HCT116 (cell line): Measurements from ENCODE around the gene ANXA10. TPM values are rescaled to one million over a fixed set of nuclear protein-coding genes. Genes with fewer than 3 reads are reported as not detected.

Source experiments
- ATAC-seq: fragments of 200-7000 bp; cut with Tn5 transposase; 2 replicates; pipeline ENCODE4 v1.9.1; 2020; ENCODE audit warnings: mild to moderate bottlenecking, moderate library complexity
- BruUV-seq: library from RNA; stranded (reverse); fragments of 400-500 nt; replicated peaks from 2 replicates; lab custom pipeline; 2021; lab: Mats Ljungman, UMichigan
- CTCF ChIA-PET: fragments of 300-600 bp; sonication (Branson Sonifier 250); formaldehyde crosslinking; loops from one replicate; lab custom pipeline; 2021; ENCODE audit warnings: antibody characterized with exemption; lab: Charles Lee
- POLR2A ChIA-PET: fragments of 300-600, 350-600 bp; sonication (Branson Sonifier 250); formaldehyde crosslinking; loops from one replicate; lab custom pipeline; 2021; ENCODE audit warnings: antibody characterized with exemption; lab: Charles Lee
- RAD21 ChIA-PET, 2 experiments: fragments of 300-600 bp; sonication (Branson Sonifier 250); formaldehyde crosslinking; loops; one replicate each; lab custom pipeline; 2023; ENCODE audit warnings: low total read pairs in 2 of 2; ENCODE audit not compliant: uncharacterized antibody in 2 of 2, unreplicated experiment in 2 of 2, low non-redundant PET in 1 of 2; lab: Charles Lee
- DNase-seq: peaks from one replicate; pipeline ENCODE4 v3.0.0-alpha.2; 2010; ENCODE audit warnings: low read depth, low spot score
- H2AFZ ChIP-seq: fragments of 200-600 bp; shearing (Covaris generic), sonication (generic); 2 replicates; pipeline ENCODE4 v1.6.1; 2017; ENCODE audit warnings: low read depth, mixed run types, mixed read lengths, antibody characterized with exemption, low read length; ENCODE audit not compliant: poor library complexity, severe bottlenecking
- H3K27ac ChIP-seq: 2 replicates; pipeline ENCODE4 v1.5.1; 2012; ENCODE audit warnings: low read depth, low read length
- H3K27me3 ChIP-seq: fragments of 200-600 bp; sonication (generic); 2 replicates; pipeline ENCODE4 v1.6.1; 2016; ENCODE audit warnings: mixed run types, low read length, mixed read lengths; ENCODE audit not compliant: insufficient read depth
- H3K36me3 ChIP-seq, 2 experiments: fragments of 200-500 bp in 1 of 2; fragments of 200-600 bp in 1 of 2; sonication (Bioruptor generic) in 1 of 2; sonication (generic) in 1 of 2; 2 replicates each; pipeline versions ENCODE4 v1.5.1 to v1.6.1; 2014 to 2016; ENCODE audit warnings: low read length in 2 of 2, inconsistent platforms in 1 of 2, mixed read lengths in 1 of 2, mixed run types in 1 of 2; ENCODE audit not compliant: insufficient read depth in 2 of 2, control insufficient read depth in 1 of 2
- H3K4me1 ChIP-seq, 2 experiments: fragments of 200-600 bp in 1 of 2; sonication (generic) in 1 of 2; 2 replicates each; pipeline versions ENCODE4 v1.5.1 to v1.6.1; 2012 to 2017; ENCODE audit warnings: low read length in 2 of 2, inconsistent platforms in 1 of 2, mild to moderate bottlenecking in 1 of 2, mixed read lengths in 1 of 2, mixed run types in 1 of 2, moderate library complexity in 1 of 2; ENCODE audit not compliant: insufficient read depth in 2 of 2, control insufficient read depth in 1 of 2
- H3K4me2 ChIP-seq: fragments of 200-600 bp; sonication (generic); 2 replicates; pipeline ENCODE4 v1.6.1; 2017; ENCODE audit warnings: mixed run types, low read length, mixed read lengths
- H3K4me3 ChIP-seq, 2 experiments: fragments of 200-600 bp in 1 of 2; sonication (generic) in 1 of 2; replicated peaks in 1 of 2; 2 replicates each; pipeline ENCODE4 v1.5.1; 2011 to 2016; ENCODE audit warnings: low read length in 2 of 2, control low read depth in 1 of 2, low read depth in 1 of 2, mild to moderate bottlenecking in 1 of 2, mixed read lengths in 1 of 2, mixed run types in 1 of 2
- H3K79me2 ChIP-seq: fragments of 200-600 bp; sonication (generic); 2 replicates; pipeline ENCODE4 v1.6.1; 2017; ENCODE audit warnings: mild to moderate bottlenecking, mixed run types, low read length, moderate library complexity, mixed read lengths; ENCODE audit not compliant: insufficient read depth
- H3K9ac ChIP-seq: fragments of 200-600 bp; sonication (generic); 2 replicates; pipeline ENCODE4 v1.6.1; 2016; ENCODE audit warnings: low read length, mixed read lengths
- H3K9me2 ChIP-seq: fragments of 200-600 bp; sonication (generic), shearing (Covaris generic); 2 replicates; pipeline ENCODE4 v1.6.1; 2017; ENCODE audit warnings: mixed run types, mild to moderate bottlenecking, moderate library complexity; ENCODE audit not compliant: insufficient read depth
- H3K9me3 ChIP-seq, 2 experiments: fragments of 200-500 bp in 1 of 2; fragments of 200-600 bp in 1 of 2; sonication (Bioruptor generic) in 1 of 2; sonication (generic) in 1 of 2; 2 replicates each; pipeline ENCODE4 v1.6.1; 2014 to 2017; ENCODE audit warnings: low read length in 2 of 2, mixed read lengths in 2 of 2, inconsistent platforms in 1 of 2, low read depth in 1 of 2, mild to moderate bottlenecking in 1 of 2, mixed run types in 1 of 2, moderate library complexity in 1 of 2; ENCODE audit not compliant: control insufficient read depth in 1 of 2, insufficient read depth in 1 of 2
- H4K20me1 ChIP-seq: fragments of 200-600 bp; sonication (generic), shearing (Covaris generic); 2 replicates; pipeline ENCODE4 v1.6.1; 2017; ENCODE audit warnings: mixed run types, mild to moderate bottlenecking, moderate library complexity; ENCODE audit not compliant: insufficient read depth
- ATF3 ChIP-seq: IDR thresholded peaks from 2 replicates; pipeline ENCODE4 v1.6.1; 2012
- CBX3 ChIP-seq: IDR thresholded peaks from 2 replicates; pipeline ENCODE4 v1.6.1; 2012; ENCODE audit warnings: low read depth
- CTCF ChIP-seq, 3 experiments: fragments of 200-600 bp in 1 of 3; sonication (generic) in 1 of 3; IDR thresholded peaks in 2 of 3; conservative IDR thresholded peaks in 1 of 3; 2 replicates each; pipeline ENCODE4 v1.5.1; 2012 to 2017; ENCODE audit warnings: low read depth in 2 of 3, low read length in 2 of 3, antibody characterized with exemption in 1 of 3, borderline replicate concordance in 1 of 3, control low read depth in 1 of 3, mild to moderate bottlenecking in 1 of 3, mixed read lengths in 1 of 3, mixed run types in 1 of 3, moderate library complexity in 1 of 3; ENCODE audit not compliant: insufficient read depth in 1 of 3
- EGR1 ChIP-seq: IDR thresholded peaks from 2 replicates; pipeline ENCODE4 v1.6.1; 2012; ENCODE audit warnings: low read depth
- EZH2 ChIP-seq: fragments of 200-600 bp; sonication (generic); IDR thresholded peaks from 2 replicates; pipeline ENCODE4 v1.6.1; 2017; ENCODE audit warnings: antibody characterized with exemption, mixed run types
- EZH2phosphoT487 ChIP-seq: fragments of 200-600 bp; IDR thresholded peaks from 2 replicates; pipeline ENCODE4 v1.6.1; 2018; ENCODE audit warnings: antibody characterized with exemption, borderline replicate concordance
- FOSL1 ChIP-seq: IDR thresholded peaks from 2 replicates; pipeline ENCODE4 v1.6.1; 2012; ENCODE audit warnings: low read depth
- JUND ChIP-seq: IDR thresholded peaks from 2 replicates; pipeline ENCODE4 v1.6.1; 2012
- MAX ChIP-seq: IDR thresholded peaks from 2 replicates; pipeline ENCODE4 v1.6.1; 2012
- RAD21 ChIP-seq: IDR thresholded peaks from 2 replicates; pipeline ENCODE4 v1.6.1; 2012; ENCODE audit warnings: low read depth, mild to moderate bottlenecking
- SIN3A ChIP-seq: IDR thresholded peaks from 2 replicates; pipeline ENCODE4 v1.6.1; 2012; ENCODE audit warnings: low read depth
- SP1 ChIP-seq: IDR thresholded peaks from 2 replicates; pipeline ENCODE4 v1.6.1; 2012; ENCODE audit warnings: low read depth
- TCF7L2 ChIP-seq: IDR thresholded peaks from 2 replicates; pipeline ENCODE4 v1.7.0; 2011; ENCODE audit warnings: borderline replicate concordance, inconsistent platforms; ENCODE audit not compliant: insufficient read depth, insufficient read length; ENCODE audit errors: extremely low read depth
- YY1 ChIP-seq: IDR thresholded peaks from 2 replicates; pipeline ENCODE4 v1.6.1; 2011; ENCODE audit warnings: low read length, low read depth, moderate library complexity, mild to moderate bottlenecking; ENCODE audit not compliant: insufficient replicate concordance; ENCODE audit errors: extremely low read depth
- ZBTB33 ChIP-seq: IDR thresholded peaks from 2 replicates; pipeline ENCODE4 v1.6.1; 2011; ENCODE audit warnings: mild to moderate bottlenecking, low read length, moderate library complexity; ENCODE audit not compliant: insufficient replicate concordance; ENCODE audit errors: extremely low read depth
- ZFX ChIP-seq: fragments of 450-650 bp; IDR thresholded peaks from 2 replicates; pipeline ENCODE4 v1.6.1; 2017
- ZNF274 ChIP-seq: fragments of 200-500 bp; sonication (Bioruptor generic); IDR thresholded peaks from 2 replicates; pipeline ENCODE4 v1.6.1; 2014; ENCODE audit warnings: mild to moderate bottlenecking, low read depth, low read length, inconsistent platforms
- intact Hi-C: fragments of 100-400 bp; cut with micrococcal nuclease; formaldehyde crosslinking; loops from 2 replicates; pipeline ENCODE4 v1.10.0; 2022
- total RNA-seq: library from RNA; stranded (reverse); gene quantifications from one replicate; pipeline ENCODE4 v1.2.1, GENCODE V29; 2021; ENCODE audit not compliant: unreplicated experiment

The ANXA10 gene
- total RNA-seq, 1 experiment from 2014 or later: 15.1 TPM

GRCh38 chr4:168139336-168139735, 47.0 kb downstream of the ANXA10 start:
- intact Hi-C loops: no loop called here

More at GRCh38 chr4:168139336-168139735, 47.0 kb downstream of the ANXA10 start:
- no peaks in the 10 kb centered on the region for H3K9me2 ChIP-seq
- ChIA-PET RAD21 (no interaction called here), POLR2A (no interaction called here), CTCF (no interaction called here)
- H3K9me3 ChIP-seq: no peaks in the 10 kb centered on the region
- H4K20me1 ChIP-seq: no peaks in the 10 kb centered on the region; the same call in 1 of the 2 replicates
- H3K4me1 ChIP-seq: peaks cover 14 to 19% of the 10 kb centered on the region in 2 experiments
- H3K4me2 ChIP-seq: no peak overlapping the region
- no peak overlapping the region for H3K9ac ChIP-seq
- no peaks in the 10 kb centered on the region for H3K79me2 ChIP-seq
- peak overlapping the region; percentile 50 for H2AFZ ChIP-seq
- H3K4me3 ChIP-seq: no peak overlapping the region
- no peaks in the 10 kb centered on the region for H3K36me3 ChIP-seq
- DNase-seq: no peak
- no peak for ATAC-seq
- H3K27ac ChIP-seq: peak overlapping the region; percentile 57
- BruUV-seq: no TSS peak
- no peak for TF ChIP-seq ATF3
- TF ChIP-seq TCF7L2: no peak
- TF ChIP-seq ZFX: no peak
- TF ChIP-seq MAX: no peak
- TF ChIP-seq CBX3: no peak
- TF ChIP-seq ZNF274: no peak
- TF ChIP-seq FOSL1: no peak
- no peak for TF ChIP-seq JUND
- TF ChIP-seq SIN3A: no peak
- no peak for TF ChIP-seq EGR1
- TF ChIP-seq EZH2phosphoT487: no peak
- no peak for TF ChIP-seq YY1
- TF ChIP-seq SP1: no peak
- TF ChIP-seq CTCF (IDR thresholded peaks at IDR 0.05 in 2 of 3, conservative IDR thresholded peaks at IDR 0.05 in 1 of 3; ENCODE audit: borderline replicate concordance in 1 of 3, insufficient read depth in 1 of 3, low read depth in 2 of 3, low read length in 2 of 3): no peak
- TF ChIP-seq ZBTB33: no peak
- TF ChIP-seq RAD21: no peak
- no peak for TF ChIP-seq EZH2
- no peaks in the 10 kb centered on the region for H3K27me3 ChIP-seq
